HK-2 (cell line): ENCODE results near the gene SLC1A7.

Experiments used
- DNase-seq: peaks from one replicate; pipeline ENCODE4 v3.0.0-alpha.2; 2018; ENCODE audit not compliant: unreplicated experiment

The SLC1A7 gene

GRCh38 chr1:53076721-53077598 is 65.5 kb downstream of the SLC1A7 start:
- DNase-seq, result no peak

- DNase-seq, result no peak
Measured at GRCh38 chr1:53076165-53076564, 66.3 kb downstream of the SLC1A7 start.

GRCh38 chr1:53075761-53076163 is 66.7 kb downstream of the SLC1A7 start:
- DNase-seq, result no peak

GRCh38 chr1:53075206-53075605 is 67.2 kb downstream of the SLC1A7 start:
- DNase-seq, result no peak

GRCh38 chr1:53074313-53075154 is 67.9 kb downstream of the SLC1A7 start:
- no peak for DNase-seq

GRCh38 chr1:53073868-53074311 is 68.5 kb downstream of the SLC1A7 start:
- no peak for DNase-seq

- no peak for DNase-seq
Measured at GRCh38 chr1:53073287-53073686, 69.2 kb downstream of the SLC1A7 start.

GRCh38 chr1:53071915-53072314 is 70.5 kb downstream of the SLC1A7 start:
- DNase-seq, result no peak

- DNase-seq, result no peak
Measured at GRCh38 chr1:53071167-53071865, 71.1 kb downstream of the SLC1A7 start.

- DNase-seq, result no peak
Measured at GRCh38 chr1:53070621-53071020, 71.8 kb downstream of the SLC1A7 start.

GRCh38 chr1:53069663-53070327 is 72.6 kb downstream of the SLC1A7 start:
- no peak for DNase-seq

- DNase-seq, result no peak
Measured at GRCh38 chr1:53069265-53069662, 73.2 kb downstream of the SLC1A7 start.

- no peak for DNase-seq
Measured at GRCh38 chr1:53068314-53069099, 73.9 kb downstream of the SLC1A7 start.

- DNase-seq, result no peak
Measured at GRCh38 chr1:53067886-53068285, 74.6 kb downstream of the SLC1A7 start.

- DNase-seq, result no peak
Measured at GRCh38 chr1:53066891-53067738, 75.3 kb downstream of the SLC1A7 start.

GRCh38 chr1:53066488-53066887 is 76.0 kb downstream of the SLC1A7 start:
- no peak for DNase-seq

- DNase-seq, result no peak
Measured at GRCh38 chr1:53065391-53065790, 77.0 kb downstream of the SLC1A7 start.

GRCh38 chr1:53063744-53064515 is 78.5 kb downstream of the SLC1A7 start:
- DNase-seq, result no peak
